ENCODE measurements around the gene TRIM65.
"Not testable (repeated sequence)": the region's sequence is repeated elsewhere in the genome, so short reads cannot be mapped to it uniquely, and the experiment has no call there.

Gene TRIM65

GRCh38 chr17:75876190-75876937 lies 20.4 kb downstream of the TRIM65 start:
- FAIRE-seq (no peak), DNase-seq (ENCODE audit: low spot score) (peak; percentile 78)

- FAIRE-seq (no peak), DNase-seq (ENCODE audit: low spot score) (no peak)
These were observed 20.9 kb downstream of the TRIM65 start for GRCh38 chr17:75875940-75876189.

GRCh38 chr17:75875182-75875939 lies 21.4 kb downstream of the TRIM65 start:
- FAIRE-seq, result no peak
- peak; percentile 50 for DNase-seq (ENCODE audit: low spot score)

GRCh38 chr17:75874323-75875181 lies 22.2 kb downstream of the TRIM65 start:
- no peak for DNase-seq (ENCODE audit: low spot score)
- no peak for FAIRE-seq

- DNase-seq (ENCODE audit: low spot score) (no peak), FAIRE-seq (no peak)
These were observed 23.0 kb downstream of the TRIM65 start for GRCh38 chr17:75873587-75874322.

- DNase-seq (ENCODE audit: low spot score), result peak; percentile 87
- no peak for FAIRE-seq
These were observed 24.1 kb downstream of the TRIM65 start for GRCh38 chr17:75872434-75873351.

GRCh38 chr17:75870228-75870627 lies 26.5 kb downstream of the TRIM65 start:
- FAIRE-seq; DNase-seq (ENCODE audit: low spot score): not testable (repeated sequence)

GRCh38 chr17:75869282-75870141 lies 27.2 kb downstream of the TRIM65 start:
- DNase-seq (ENCODE audit: low spot score), result peak; percentile 53
- peak; percentile 40 for FAIRE-seq

GRCh38 chr17:75868730-75869281 lies 27.9 kb downstream of the TRIM65 start:
- not testable (repeated sequence) for DNase-seq (ENCODE audit: low spot score); FAIRE-seq

- not testable (repeated sequence) for DNase-seq (ENCODE audit: low spot score); FAIRE-seq
These were observed 31.2 kb downstream of the TRIM65 start for GRCh38 chr17:75865404-75866188.

- not testable (repeated sequence) for FAIRE-seq; DNase-seq (ENCODE audit: low spot score)
These were observed 31.9 kb downstream of the TRIM65 start for GRCh38 chr17:75864887-75865286.

- no peak for DNase-seq (ENCODE audit: low spot score)
- FAIRE-seq, result no peak
These were observed 32.3 kb downstream of the TRIM65 start for GRCh38 chr17:75864448-75864871.

GRCh38 chr17:75861927-75862317 lies 34.8 kb downstream of the TRIM65 start:
- no peak for DNase-seq (ENCODE audit: low spot score)
- FAIRE-seq, result no peak

GRCh38 chr17:75859358-75859757 lies 37.4 kb downstream of the TRIM65 start:
- not testable (repeated sequence) for DNase-seq (ENCODE audit: low spot score)

GRCh38 chr17:75856062-75856756 lies 40.5 kb downstream of the TRIM65 start:
- DNase-seq (ENCODE audit: low spot score) (no peak), FAIRE-seq (no peak)

More at GRCh38 chr17:75859358-75859757, 37.4 kb downstream of the TRIM65 start:
- FAIRE-seq, result not testable (repeated sequence)

- peak; percentile 100 for DNase-seq (ENCODE audit: low spot score)
- peak; percentile 94 for FAIRE-seq
These were observed 41.3 kb downstream of the TRIM65 start, which contains the start of gene WBP2 for GRCh38 chr17:75855310-75856061. Gene WBP2 (minus strand): TSS chr17:75855335. CDS start chr17:75855297, 38 bp downstream.

All from urothelium cell line (cell line).